Iris pigment epithelial cell (primary cell): ENCODE results near the gene USP38.
"Not testable (repeated sequence)": the region's sequence is repeated elsewhere in the genome, so short reads cannot be mapped to it uniquely, and the experiment has no call there.

Experiments
- DNase-seq: peaks from one replicate; pipeline ENCODE4 v3.0.0-alpha.2; 2011; ENCODE audit warnings: low read depth

USP38 gene

GRCh38 chr4:143262838-143263237 lies 78.1 kb downstream of the USP38 start:
- no peak for DNase-seq

GRCh38 chr4:143267690-143268089 lies 83.0 kb downstream of the USP38 start:
- DNase-seq: not testable (repeated sequence)

DNA sequence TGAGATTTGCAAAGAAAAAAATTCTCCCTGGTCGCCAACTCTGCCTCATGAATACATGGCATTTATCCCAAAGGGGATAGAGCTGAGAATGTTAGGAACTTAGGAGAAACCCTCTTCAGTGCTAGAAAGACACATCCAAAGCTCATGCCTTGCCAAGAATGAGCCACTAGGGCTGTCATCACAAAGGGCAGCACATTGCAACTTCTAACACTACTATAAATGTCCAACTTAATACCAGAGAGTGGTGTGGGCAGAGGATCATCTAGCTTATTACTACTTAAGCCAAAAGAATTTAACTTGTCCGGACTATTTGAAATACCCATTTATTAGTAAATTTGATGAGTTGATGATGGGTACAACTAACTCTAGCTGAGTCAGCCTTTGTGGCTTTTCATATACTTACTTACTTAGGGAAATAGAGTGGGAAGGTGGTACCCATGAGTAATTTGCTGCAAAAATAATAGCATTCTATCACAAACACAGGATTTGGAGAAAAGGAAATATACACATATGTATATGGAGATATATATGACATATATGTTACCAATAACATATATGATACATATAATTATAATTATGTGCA lies 85.6 kb downstream of the USP38 start:
- no peak for DNase-seq
